Measurements from ENCODE around the gene SDK1. TPM values are rescaled to one million over a fixed set of nuclear protein-coding genes. Genes with fewer than 3 reads are reported as not detected.

Gene SDK1
- total RNA-seq, 4 donors from 2014 or later, result 7.5 to 35.0 (median 10.2) TPM

GRCh38 chr7:3431306-3431705 is 130.3 kb downstream of the SDK1 start:
- TF ChIP-seq, protein P1, sequence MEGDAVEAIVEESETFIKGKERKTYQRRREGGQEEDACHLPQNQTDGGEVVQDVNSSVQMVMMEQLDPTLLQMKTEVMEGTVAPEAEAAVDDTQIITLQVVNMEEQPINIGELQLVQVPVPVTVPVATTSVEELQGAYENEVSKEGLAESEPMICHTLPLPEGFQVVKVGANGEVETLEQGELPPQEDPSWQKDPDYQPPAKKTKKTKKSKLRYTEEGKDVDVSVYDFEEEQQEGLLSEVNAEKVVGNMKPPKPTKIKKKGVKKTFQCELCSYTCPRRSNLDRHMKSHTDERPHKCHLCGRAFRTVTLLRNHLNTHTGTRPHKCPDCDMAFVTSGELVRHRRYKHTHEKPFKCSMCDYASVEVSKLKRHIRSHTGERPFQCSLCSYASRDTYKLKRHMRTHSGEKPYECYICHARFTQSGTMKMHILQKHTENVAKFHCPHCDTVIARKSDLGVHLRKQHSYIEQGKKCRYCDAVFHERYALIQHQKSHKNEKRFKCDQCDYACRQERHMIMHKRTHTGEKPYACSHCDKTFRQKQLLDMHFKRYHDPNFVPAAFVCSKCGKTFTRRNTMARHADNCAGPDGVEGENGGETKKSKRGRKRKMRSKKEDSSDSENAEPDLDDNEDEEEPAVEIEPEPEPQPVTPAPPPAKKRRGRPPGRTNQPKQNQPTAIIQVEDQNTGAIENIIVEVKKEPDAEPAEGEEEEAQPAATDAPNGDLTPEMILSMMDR (IDR thresholded peaks at IDR 0.05; ENCODE audit: low read depth), result no peak

DNA sequence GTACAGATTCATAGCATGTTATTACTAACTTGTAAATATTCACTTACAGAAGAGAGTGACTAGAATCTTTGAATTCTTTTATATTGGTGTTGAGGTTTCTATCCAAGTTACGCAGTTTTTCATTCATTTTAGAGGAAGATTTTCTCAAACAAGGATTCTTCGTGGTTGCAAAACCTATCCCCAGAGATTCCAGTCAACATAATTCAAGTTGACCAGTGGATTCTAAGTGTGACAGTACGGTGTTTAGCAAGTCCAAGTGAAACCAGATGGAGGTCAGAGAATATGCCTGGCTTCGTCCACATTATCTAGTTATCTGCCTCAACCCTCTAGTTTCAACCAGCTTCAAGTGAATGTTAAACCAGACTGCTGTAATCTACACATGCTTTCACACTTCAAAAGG is 131.9 kb downstream of the SDK1 start:
- TF ChIP-seq, protein P1 (IDR thresholded peaks at IDR 0.05; ENCODE audit: low read depth), result no peak

- TF ChIP-seq, protein P1 (IDR thresholded peaks at IDR 0.05; ENCODE audit: low read depth), result no peak
Observed at GRCh38 chr7:3434611-3435010, 133.6 kb downstream of the SDK1 start.

GRCh38 chr7:3436112-3436511 is 135.1 kb downstream of the SDK1 start:
- TF ChIP-seq, protein P1 (IDR thresholded peaks at IDR 0.05; ENCODE audit: low read depth), result no peak

GRCh38 chr7:3436746-3437145 is 135.7 kb downstream of the SDK1 start:
- TF ChIP-seq, protein P1 (IDR thresholded peaks at IDR 0.05; ENCODE audit: low read depth), result no peak

GRCh38 chr7:3437467-3437866 is 136.4 kb downstream of the SDK1 start:
- TF ChIP-seq, protein P1 (IDR thresholded peaks at IDR 0.05; ENCODE audit: low read depth), result no peak

DNA sequence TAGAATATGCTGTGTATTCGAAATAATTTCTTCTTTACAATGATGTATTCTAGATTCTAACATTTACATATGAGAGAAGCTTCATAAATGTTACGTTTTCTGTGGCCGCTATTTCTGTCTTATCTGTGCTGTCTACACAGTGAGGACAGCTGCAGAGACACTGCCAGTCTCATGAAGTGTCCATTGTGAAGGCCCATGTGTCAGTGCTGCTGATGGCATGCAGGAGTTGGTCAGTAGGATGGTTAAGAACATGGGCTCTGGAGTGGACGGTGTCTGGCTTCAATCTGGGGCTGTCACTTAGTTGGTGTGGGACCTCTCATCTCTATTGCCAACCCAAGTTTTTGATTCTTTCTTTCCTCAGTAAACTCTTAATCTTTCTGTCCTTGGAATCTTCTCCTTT is 137.3 kb downstream of the SDK1 start:
- TF ChIP-seq, protein P1 (IDR thresholded peaks at IDR 0.05; ENCODE audit: low read depth), result no peak
